Esophagus muscularis mucosa (tissue), 4 donors: ENCODE data around the gene CPB2. TPM values are rescaled to one million over a fixed set of nuclear protein-coding genes. Genes with fewer than 3 reads are reported as not detected.

Experiments used
- DNase-seq: peaks from one replicate; pipeline ENCODE4 v3.0.0-alpha.2; 2017; ENCODE audit errors: extremely low spot score
- H3K27ac ChIP-seq, 4 donors: fragments of 200-600 bp; sonication (generic); replicated peaks in 1 of 4; 1 replicate in 3 of 4; 2 replicates in 1 of 4; pipeline ENCODE4 v1.5.1; 2016 to 2019; ENCODE audit warnings: mild to moderate bottlenecking in 1 of 4
- H3K27me3 ChIP-seq, 4 donors: fragments of 200-600 bp; sonication (generic); one replicate each; pipeline versions ENCODE4 v1.5.1 to v1.6.0; 2016 to 2019
- H3K36me3 ChIP-seq, 4 donors: fragments of 200-600 bp; sonication (generic); one replicate each; pipeline ENCODE4 v1.5.1; 2016 to 2019
- H3K4me1 ChIP-seq, 4 donors: fragments of 200-600 bp; sonication (generic); one replicate each; pipeline ENCODE4 v1.5.1; 2016 to 2019
- H3K4me3 ChIP-seq, 4 donors: fragments of 200-600 bp; sonication (generic); 1 replicate in 2 of 4; 2 replicates in 2 of 4; pipeline ENCODE4 v1.5.1; 2016 to 2019; ENCODE audit warnings: mild to moderate bottlenecking in 4 of 4, moderate library complexity in 1 of 4
- H3K9me3 ChIP-seq, 4 donors: fragments of 200-600 bp; sonication (generic); 1 replicate in 3 of 4; 2 replicates in 1 of 4; pipeline ENCODE4 v1.5.1; 2016 to 2019
- EP300 ChIP-seq: sonication (generic); formaldehyde crosslinking; IDR thresholded peaks from one replicate; pipeline ENCODE4 v1.6.1; 2017; ENCODE audit warnings: antibody characterized with exemption
- POLR2A ChIP-seq: fragments of 450-650 bp; IDR thresholded peaks from one replicate; pipeline ENCODE4 v1.6.1; 2017; ENCODE audit warnings: antibody characterized with exemption, moderate library complexity, mild to moderate bottlenecking, low read depth
- POLR2AphosphoS5 ChIP-seq, 2 donors: sonication (generic); formaldehyde crosslinking; IDR thresholded peaks; one replicate each; pipeline ENCODE4 v1.6.1; 2017; ENCODE audit warnings: antibody characterized with exemption in 2 of 2
- WGBS: methylation state at CpG from one replicate; pipeline ENCODE4 v1.1.5; 2018; 5-methylcytosine and 5-hydroxymethylcytosine counted together
- intact Hi-C: fragments of 100-400 bp; cut with DNase I; formaldehyde crosslinking; loops from one replicate; pipeline ENCODE4 v1.15.1; 2023
- total RNA-seq, 4 donors: library from RNA; depleted of rRNA; stranded (reverse); fragments of >200 nt; gene quantifications; one replicate each; pipeline versions ENCODE4 v1.1.0 to v1.2.1, GENCODE V29; 2016
- TF ChIP-seq, protein P1 (sequence below), 3 experiments: fragments of 200-600 bp in 2 of 3; fragments of 450-650 bp in 1 of 3; sonication (generic) in 2 of 3; IDR thresholded peaks; one replicate each; pipeline ENCODE4 v1.5.1; 2017 to 2019; ENCODE audit warnings: antibody characterized with exemption in 3 of 3, mild to moderate bottlenecking in 2 of 3, moderate library complexity in 1 of 3

Gene CPB2
- total RNA-seq, 4 donors from 2014 or later = not detected

DNA sequence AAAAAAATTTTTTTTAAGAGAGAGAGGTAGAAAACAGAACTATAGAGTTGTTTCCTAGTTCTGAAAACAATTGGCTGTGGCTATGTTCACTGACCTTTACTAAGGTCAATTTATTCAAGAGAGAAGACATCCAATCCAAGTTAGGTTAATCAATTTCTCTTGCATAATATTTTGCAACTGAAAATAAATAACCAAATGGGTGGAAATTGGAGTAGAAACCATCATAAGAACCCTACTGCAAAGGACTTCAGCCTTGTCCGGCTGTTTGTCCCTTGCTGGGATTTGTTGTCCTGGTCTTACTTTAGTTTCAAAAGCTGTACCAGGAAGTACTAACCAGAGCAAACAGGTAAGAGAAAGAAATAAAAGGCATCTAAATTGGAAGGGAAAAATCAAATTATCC lies 29.0 kb downstream of the CPB2 start:
- TF ChIP-seq POLR2A (no peak), POLR2AphosphoS5 (IDR thresholded peaks at IDR 0.05) (no peak), EP300 (no peak)
- TF ChIP-seq, protein P1, sequence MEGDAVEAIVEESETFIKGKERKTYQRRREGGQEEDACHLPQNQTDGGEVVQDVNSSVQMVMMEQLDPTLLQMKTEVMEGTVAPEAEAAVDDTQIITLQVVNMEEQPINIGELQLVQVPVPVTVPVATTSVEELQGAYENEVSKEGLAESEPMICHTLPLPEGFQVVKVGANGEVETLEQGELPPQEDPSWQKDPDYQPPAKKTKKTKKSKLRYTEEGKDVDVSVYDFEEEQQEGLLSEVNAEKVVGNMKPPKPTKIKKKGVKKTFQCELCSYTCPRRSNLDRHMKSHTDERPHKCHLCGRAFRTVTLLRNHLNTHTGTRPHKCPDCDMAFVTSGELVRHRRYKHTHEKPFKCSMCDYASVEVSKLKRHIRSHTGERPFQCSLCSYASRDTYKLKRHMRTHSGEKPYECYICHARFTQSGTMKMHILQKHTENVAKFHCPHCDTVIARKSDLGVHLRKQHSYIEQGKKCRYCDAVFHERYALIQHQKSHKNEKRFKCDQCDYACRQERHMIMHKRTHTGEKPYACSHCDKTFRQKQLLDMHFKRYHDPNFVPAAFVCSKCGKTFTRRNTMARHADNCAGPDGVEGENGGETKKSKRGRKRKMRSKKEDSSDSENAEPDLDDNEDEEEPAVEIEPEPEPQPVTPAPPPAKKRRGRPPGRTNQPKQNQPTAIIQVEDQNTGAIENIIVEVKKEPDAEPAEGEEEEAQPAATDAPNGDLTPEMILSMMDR (IDR thresholded peaks at IDR 0.05) = no peak
- 100% methylated on average over 1 of the region's 1 CpG for WGBS
- no peak overlapping the region for H3K27ac ChIP-seq
- H3K27me3 ChIP-seq = no peaks in the 10 kb centered on the region
- H3K4me1 ChIP-seq = no peaks in the 10 kb centered on the region
- DNase-seq = no peak
- no peaks in the 10 kb centered on the region for H3K9me3 ChIP-seq
- H3K36me3 ChIP-seq = no peaks in the 10 kb centered on the region
- intact Hi-C loops = no loop called here
- no peak overlapping the region for H3K4me3 ChIP-seq

DNA sequence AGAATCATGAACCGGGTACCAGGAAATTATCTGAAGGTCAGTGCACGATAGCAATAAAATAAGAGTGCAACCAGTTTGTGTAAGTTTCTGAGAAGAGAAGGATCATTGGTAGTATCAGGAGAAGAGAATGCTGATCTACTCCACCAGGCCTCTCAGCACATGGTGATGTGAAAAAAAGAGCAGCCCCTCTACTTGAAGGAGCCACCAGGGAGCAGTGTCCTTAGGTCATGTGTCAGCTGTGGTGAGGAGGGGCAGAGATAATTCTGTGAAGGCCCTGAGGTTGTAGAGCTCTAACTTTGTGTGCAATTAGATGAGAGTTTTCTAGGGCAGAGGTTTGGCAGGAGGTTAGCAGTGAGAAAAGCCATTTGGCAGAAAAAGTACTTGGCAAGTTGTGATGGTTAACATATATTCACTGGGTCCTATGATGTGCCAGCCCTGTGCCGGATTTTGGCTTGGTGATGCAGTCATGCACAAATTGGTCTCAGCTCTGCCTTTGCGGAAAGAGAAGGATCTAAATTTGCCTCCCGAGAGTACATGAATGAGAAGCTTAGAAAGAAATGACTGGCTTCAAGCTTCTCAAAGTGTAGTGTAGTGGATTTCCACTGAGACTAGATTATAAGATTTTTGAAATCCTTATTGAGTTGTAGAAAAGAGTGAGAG lies 33.1 kb downstream of the CPB2 start:
- Histone ChIP-seq H3K27ac (no peak overlapping the region), H3K4me1 (no peaks in the 10 kb centered on the region), H3K36me3 (no peaks in the 10 kb centered on the region), H3K4me3 (no peak overlapping the region), H3K9me3 (no peaks in the 10 kb centered on the region), H3K27me3 (no peaks in the 10 kb centered on the region)
- WGBS = 91% methylated on average over 5 of the region's 5 CpGs
- intact Hi-C loops = no loop called here
- TF ChIP-seq, protein P1 (IDR thresholded peaks at IDR 0.05) = no peak
- no peak for TF ChIP-seq POLR2A
- no peak for TF ChIP-seq EP300
- TF ChIP-seq POLR2AphosphoS5 (IDR thresholded peaks at IDR 0.05) = no peak
- DNase-seq = no peak

DNA sequence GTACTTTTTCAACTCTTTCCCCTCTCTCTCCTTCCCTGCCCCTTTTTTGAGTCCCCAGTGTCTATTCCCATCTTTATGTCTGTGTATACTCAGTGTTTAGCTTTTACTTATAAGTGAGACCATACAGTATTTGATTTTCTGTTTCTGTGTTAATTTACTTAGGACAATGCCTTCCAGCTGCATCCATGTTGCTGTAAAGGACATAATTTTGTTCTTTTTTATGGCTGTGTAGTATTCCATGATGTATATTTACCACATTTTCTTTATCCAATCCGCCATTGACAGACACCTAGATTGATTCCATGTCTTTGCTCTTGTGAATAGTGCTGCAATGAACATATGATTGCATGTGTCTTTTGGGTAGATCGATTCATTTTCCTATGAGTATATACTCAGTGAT lies 41.5 kb downstream of the CPB2 start:
- H3K27ac ChIP-seq = no peak overlapping the region
- no peaks in the 10 kb centered on the region for H3K4me1 ChIP-seq
- intact Hi-C loops = no loop called here
- no peak overlapping the region for H3K4me3 ChIP-seq
- DNase-seq = no peak
- H3K36me3 ChIP-seq = no peaks in the 10 kb centered on the region
- TF ChIP-seq EP300 = no peak
- WGBS = 95% methylated on average over 2 of the region's 2 CpGs
- H3K9me3 ChIP-seq = no peaks in the 10 kb centered on the region
- H3K27me3 ChIP-seq = no peaks in the 10 kb centered on the region

DNA sequence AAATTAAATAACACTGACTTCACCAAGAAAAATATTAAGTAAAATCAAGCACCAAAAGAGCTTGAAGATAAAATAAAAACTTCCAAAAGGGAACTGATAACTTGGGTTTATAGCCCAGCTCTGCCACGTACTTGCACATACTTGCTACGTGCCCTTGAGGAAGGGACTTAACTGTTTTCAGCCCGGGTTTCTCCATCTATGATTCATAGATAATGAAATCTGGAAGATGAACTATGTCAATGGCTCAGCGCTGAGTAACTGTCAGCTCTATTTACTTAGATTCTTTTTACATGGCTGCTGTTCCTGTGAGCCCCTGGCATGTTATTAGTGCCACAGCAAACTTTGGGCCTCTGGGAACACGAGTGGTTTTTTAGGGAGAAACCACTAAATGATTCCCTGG lies 42.6 kb downstream of the CPB2 start:
- no peaks in the 10 kb centered on the region for H3K27me3 ChIP-seq
- no peaks in the 10 kb centered on the region for H3K36me3 ChIP-seq
- no peaks in the 10 kb centered on the region for H3K9me3 ChIP-seq
- no peak for TF ChIP-seq POLR2A
- no peak for TF ChIP-seq POLR2AphosphoS5 (IDR thresholded peaks at IDR 0.05)
- TF ChIP-seq EP300 = no peak
- TF ChIP-seq, protein P1 (IDR thresholded peaks at IDR 0.05) = no peak
- DNase-seq = no peak
- 76% methylated on average over 5 of the region's 5 CpGs for WGBS
- no peak overlapping the region for H3K4me3 ChIP-seq
- H3K27ac ChIP-seq = no peak overlapping the region
- H3K4me1 ChIP-seq = no peaks in the 10 kb centered on the region
- intact Hi-C loops = no loop called here

DNA sequence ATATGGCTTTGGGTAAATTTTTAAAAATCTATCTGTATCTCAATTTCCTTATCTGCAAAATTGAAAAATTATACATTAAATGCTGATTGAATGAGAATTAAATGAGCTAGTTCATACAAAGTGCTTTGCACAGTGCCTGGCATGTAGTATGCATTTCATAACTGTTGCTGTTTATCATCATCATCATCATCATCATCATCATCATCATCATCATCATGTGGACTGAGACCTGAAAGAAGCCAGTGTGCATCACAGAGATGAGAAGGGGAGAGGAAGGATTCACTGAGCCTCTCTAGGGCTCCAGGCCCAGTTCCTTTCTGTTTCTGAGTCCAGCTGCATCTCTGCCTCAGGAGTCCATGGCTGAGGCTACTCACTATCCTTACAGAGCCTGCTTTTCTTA lies 45.4 kb downstream of the CPB2 start:
- no peak for DNase-seq
- intact Hi-C loops = no loop called here
- no peaks in the 10 kb centered on the region for H3K36me3 ChIP-seq
- H3K27ac ChIP-seq = no peak overlapping the region
- TF ChIP-seq, protein P1 (IDR thresholded peaks at IDR 0.05) = no peak
- H3K4me3 ChIP-seq = no peak overlapping the region
- H3K4me1 ChIP-seq = no peaks in the 10 kb centered on the region
- no peaks in the 10 kb centered on the region for H3K9me3 ChIP-seq
- no peaks in the 10 kb centered on the region for H3K27me3 ChIP-seq
